Measurements from ENCODE around the gene TOLLIP.

Gene TOLLIP

DNA sequence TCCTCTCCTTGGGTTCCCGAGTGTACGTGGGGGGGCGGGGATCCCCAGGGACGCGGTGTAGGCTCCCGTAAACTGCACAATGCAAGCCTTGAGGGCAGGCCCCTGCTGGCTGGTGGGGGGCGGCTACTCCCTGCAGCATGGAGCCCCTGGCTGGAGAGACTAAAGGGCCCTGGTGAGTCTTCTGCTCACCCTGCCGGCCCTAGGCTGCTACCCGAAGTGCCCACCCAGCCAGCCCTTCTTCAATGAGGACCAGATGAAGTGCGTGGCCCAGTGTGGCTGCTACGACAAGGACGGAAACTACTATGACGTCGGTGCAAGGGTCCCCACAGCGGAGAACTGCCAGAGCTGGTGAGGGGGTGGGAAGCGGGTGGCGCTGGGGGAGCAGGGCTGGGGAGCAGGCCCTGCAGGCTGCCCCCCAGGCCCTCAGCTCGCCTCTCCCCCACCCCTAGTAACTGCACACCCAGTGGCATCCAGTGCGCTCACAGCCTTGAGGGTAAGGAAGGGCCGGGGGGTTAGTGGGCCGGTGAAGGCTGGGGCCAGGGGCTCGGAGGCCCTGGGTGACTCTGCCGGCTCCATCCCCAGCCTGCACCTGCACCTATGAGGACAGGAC lies 69.7 kb downstream of the TOLLIP start:
- TF ChIP-seq BACH2 (CRISPR knock-in tag; IDR thresholded peaks at IDR 0.05; ENCODE audit: borderline replicate concordance), result no peak
- TF ChIP-seq ISL1 (CRISPR knock-in tag; IDR thresholded peaks at IDR 0.05), result no peak
- TF ChIP-seq OSR1 (CRISPR knock-in tag; IDR thresholded peaks at IDR 0.05), result no peak
- no peak for TF ChIP-seq ZNF70 (CRISPR knock-in tag; IDR thresholded peaks at IDR 0.05)
- no peak for TF ChIP-seq SNAI2 (CRISPR knock-in tag; IDR thresholded peaks at IDR 0.05)
- no peak for TF ChIP-seq ZC3H10 (CRISPR knock-in tag; IDR thresholded peaks at IDR 0.05)
- TF ChIP-seq ARNTL (CRISPR knock-in tag; IDR thresholded peaks at IDR 0.05; ENCODE audit: borderline replicate concordance, low read depth), result no peak
- TF ChIP-seq, protein P1, sequence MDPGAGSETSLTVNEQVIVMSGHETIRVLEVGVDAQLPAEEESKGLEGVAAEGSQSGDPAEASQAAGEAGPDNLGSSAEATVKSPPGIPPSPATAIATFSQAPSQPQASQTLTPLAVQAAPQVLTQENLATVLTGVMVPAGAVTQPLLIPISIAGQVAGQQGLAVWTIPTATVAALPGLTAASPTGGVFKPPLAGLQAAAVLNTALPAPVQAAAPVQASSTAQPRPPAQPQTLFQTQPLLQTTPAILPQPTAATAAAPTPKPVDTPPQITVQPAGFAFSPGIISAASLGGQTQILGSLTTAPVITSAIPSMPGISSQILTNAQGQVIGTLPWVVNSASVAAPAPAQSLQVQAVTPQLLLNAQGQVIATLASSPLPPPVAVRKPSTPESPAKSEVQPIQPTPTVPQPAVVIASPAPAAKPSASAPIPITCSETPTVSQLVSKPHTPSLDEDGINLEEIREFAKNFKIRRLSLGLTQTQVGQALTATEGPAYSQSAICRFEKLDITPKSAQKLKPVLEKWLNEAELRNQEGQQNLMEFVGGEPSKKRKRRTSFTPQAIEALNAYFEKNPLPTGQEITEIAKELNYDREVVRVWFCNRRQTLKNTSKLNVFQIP (CRISPR knock-in tag; IDR thresholded peaks at IDR 0.05; ENCODE audit: borderline replicate concordance, low read depth), result no peak
- TF ChIP-seq ZFP30 (CRISPR knock-in tag; IDR thresholded peaks at IDR 0.05), result no peak
- TF ChIP-seq RARB (CRISPR knock-in tag; IDR thresholded peaks at IDR 0.05), result no peak
- TF ChIP-seq, protein P2, sequence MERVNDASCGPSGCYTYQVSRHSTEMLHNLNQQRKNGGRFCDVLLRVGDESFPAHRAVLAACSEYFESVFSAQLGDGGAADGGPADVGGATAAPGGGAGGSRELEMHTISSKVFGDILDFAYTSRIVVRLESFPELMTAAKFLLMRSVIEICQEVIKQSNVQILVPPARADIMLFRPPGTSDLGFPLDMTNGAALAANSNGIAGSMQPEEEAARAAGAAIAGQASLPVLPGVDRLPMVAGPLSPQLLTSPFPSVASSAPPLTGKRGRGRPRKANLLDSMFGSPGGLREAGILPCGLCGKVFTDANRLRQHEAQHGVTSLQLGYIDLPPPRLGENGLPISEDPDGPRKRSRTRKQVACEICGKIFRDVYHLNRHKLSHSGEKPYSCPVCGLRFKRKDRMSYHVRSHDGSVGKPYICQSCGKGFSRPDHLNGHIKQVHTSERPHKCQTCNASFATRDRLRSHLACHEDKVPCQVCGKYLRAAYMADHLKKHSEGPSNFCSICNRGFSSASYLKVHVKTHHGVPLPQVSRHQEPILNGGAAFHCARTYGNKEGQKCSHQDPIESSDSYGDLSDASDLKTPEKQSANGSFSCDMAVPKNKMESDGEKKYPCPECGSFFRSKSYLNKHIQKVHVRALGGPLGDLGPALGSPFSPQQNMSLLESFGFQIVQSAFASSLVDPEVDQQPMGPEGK (CRISPR knock-in tag; IDR thresholded peaks at IDR 0.05; ENCODE audit: borderline replicate concordance), result no peak
- TF ChIP-seq PPARA (CRISPR knock-in tag; IDR thresholded peaks at IDR 0.05; ENCODE audit: borderline replicate concordance), result no peak
- TF ChIP-seq ESRRG (CRISPR knock-in tag; IDR thresholded peaks at IDR 0.05), result no peak
- no peak for TF ChIP-seq GLIS3 (CRISPR knock-in tag; IDR thresholded peaks at IDR 0.05)
- TF ChIP-seq, protein P3, sequence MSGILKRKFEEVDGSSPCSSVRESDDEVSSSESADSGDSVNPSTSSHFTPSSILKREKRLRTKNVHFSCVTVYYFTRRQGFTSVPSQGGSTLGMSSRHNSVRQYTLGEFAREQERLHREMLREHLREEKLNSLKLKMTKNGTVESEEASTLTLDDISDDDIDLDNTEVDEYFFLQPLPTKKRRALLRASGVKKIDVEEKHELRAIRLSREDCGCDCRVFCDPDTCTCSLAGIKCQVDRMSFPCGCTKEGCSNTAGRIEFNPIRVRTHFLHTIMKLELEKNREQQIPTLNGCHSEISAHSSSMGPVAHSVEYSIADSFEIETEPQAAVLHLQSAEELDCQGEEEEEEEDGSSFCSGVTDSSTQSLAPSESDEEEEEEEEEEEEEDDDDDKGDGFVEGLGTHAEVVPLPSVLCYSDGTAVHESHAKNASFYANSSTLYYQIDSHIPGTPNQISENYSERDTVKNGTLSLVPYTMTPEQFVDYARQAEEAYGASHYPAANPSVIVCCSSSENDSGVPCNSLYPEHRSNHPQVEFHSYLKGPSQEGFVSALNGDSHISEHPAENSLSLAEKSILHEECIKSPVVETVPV (CRISPR knock-in tag; IDR thresholded peaks at IDR 0.05), result no peak
- no peak for TF ChIP-seq TOX (CRISPR knock-in tag; IDR thresholded peaks at IDR 0.05; ENCODE audit: borderline replicate concordance)
- no peak for TF ChIP-seq ZNF565 (CRISPR knock-in tag; conservative IDR thresholded peaks at IDR 0.05; ENCODE audit: low read depth)
- TF ChIP-seq, protein P4, sequence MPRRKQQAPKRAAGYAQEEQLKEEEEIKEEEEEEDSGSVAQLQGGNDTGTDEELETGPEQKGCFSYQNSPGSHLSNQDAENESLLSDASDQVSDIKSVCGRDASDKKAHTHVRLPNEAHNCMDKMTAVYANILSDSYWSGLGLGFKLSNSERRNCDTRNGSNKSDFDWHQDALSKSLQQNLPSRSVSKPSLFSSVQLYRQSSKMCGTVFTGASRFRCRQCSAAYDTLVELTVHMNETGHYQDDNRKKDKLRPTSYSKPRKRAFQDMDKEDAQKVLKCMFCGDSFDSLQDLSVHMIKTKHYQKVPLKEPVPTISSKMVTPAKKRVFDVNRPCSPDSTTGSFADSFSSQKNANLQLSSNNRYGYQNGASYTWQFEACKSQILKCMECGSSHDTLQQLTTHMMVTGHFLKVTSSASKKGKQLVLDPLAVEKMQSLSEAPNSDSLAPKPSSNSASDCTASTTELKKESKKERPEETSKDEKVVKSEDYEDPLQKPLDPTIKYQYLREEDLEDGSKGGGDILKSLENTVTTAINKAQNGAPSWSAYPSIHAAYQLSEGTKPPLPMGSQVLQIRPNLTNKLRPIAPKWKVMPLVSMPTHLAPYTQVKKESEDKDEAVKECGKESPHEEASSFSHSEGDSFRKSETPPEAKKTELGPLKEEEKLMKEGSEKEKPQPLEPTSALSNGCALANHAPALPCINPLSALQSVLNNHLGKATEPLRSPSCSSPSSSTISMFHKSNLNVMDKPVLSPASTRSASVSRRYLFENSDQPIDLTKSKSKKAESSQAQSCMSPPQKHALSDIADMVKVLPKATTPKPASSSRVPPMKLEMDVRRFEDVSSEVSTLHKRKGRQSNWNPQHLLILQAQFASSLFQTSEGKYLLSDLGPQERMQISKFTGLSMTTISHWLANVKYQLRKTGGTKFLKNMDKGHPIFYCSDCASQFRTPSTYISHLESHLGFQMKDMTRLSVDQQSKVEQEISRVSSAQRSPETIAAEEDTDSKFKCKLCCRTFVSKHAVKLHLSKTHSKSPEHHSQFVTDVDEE (CRISPR knock-in tag; IDR thresholded peaks at IDR 0.05), result no peak
- TF ChIP-seq, protein P5, sequence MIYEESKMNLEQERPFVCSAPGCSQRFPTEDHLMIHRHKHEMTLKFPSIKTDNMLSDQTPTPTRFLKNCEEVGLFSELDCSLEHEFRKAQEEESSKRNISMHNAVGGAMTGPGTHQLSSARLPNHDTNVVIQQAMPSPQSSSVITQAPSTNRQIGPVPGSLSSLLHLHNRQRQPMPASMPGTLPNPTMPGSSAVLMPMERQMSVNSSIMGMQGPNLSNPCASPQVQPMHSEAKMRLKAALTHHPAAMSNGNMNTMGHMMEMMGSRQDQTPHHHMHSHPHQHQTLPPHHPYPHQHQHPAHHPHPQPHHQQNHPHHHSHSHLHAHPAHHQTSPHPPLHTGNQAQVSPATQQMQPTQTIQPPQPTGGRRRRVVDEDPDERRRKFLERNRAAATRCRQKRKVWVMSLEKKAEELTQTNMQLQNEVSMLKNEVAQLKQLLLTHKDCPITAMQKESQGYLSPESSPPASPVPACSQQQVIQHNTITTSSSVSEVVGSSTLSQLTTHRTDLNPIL (CRISPR knock-in tag; IDR thresholded peaks at IDR 0.05; ENCODE audit: low read depth), result no peak
- no peak for ATAC-seq

DNA sequence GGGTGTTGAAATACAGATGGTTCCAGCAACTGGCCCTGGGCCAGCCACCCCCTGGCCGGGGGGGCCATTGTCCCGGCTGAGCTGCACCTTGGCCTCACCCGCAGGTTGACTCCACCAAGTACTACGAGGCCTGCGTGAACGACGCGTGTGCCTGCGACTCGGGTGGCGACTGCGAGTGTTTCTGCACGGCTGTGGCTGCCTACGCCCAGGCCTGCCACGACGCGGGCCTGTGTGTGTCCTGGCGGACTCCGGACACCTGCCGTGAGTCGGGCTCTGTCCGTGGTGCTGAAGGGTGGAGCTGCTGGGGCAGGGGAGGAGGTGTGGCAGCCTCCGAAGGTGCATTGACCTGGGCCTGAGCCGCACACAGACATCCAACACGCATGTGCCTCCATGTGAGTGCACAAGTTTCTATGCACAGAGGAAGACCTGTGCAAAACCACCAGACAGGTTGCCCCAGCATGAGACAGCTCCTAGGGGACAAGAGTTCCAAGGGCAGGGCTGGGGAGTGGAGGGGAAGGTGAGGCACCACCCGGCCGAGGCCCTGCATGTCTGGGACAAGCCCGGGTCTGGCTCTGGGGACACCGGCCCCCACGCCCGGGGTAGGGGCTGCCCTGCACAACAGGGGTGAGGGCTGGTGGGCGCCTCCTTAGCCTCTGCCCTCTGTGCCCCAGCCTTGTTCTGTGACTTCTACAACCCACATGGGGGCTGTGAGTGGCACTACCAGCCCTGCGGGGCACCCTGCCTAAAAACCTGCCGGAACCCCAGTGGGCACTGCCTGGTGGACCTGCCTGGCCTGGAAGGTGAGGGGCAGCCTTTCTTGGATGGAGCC lies 70.5 kb downstream of the TOLLIP start:
- ATAC-seq, result no peak
- TF ChIP-seq ZNF8 (CRISPR knock-in tag; IDR thresholded peaks at IDR 0.05) (no peak), ESRRG (CRISPR knock-in tag; IDR thresholded peaks at IDR 0.05) (no peak), TCF4 (CRISPR knock-in tag; IDR thresholded peaks at IDR 0.05; ENCODE audit: borderline replicate concordance) (no peak), CSDC2 (CRISPR knock-in tag; IDR thresholded peaks at IDR 0.05) (no peak), PPARA (CRISPR knock-in tag; IDR thresholded peaks at IDR 0.05; ENCODE audit: borderline replicate concordance) (no peak), RARB (CRISPR knock-in tag; IDR thresholded peaks at IDR 0.05) (no peak)
- TF ChIP-seq, protein P5 (CRISPR knock-in tag; IDR thresholded peaks at IDR 0.05; ENCODE audit: low read depth), result no peak
